H1 (cell line): ENCODE results near the gene HOMER2. TPM values are rescaled to one million over a fixed set of nuclear protein-coding genes. Genes with fewer than 3 reads are reported as not detected.

Experiments used
- CTBP2 ChIP-seq: IDR thresholded peaks from 2 replicates; pipeline ENCODE4 v1.7.0; 2011; ENCODE audit warnings: borderline replicate concordance, mild to moderate bottlenecking, moderate library complexity, mixed read lengths, low read length; ENCODE audit not compliant: insufficient read depth, insufficient read length
- KDM1A ChIP-seq: fragments of 200-600, 300-600 bp; sonication (generic); IDR thresholded peaks from 2 replicates; pipeline ENCODE4 v1.7.1; 2016; ENCODE audit warnings: mild to moderate bottlenecking, low read length, borderline replicate concordance
- polyA plus RNA-seq, 7 experiments: library from polyadenylated mRNA; depleted of rRNA in 3 of 7; stranded (reverse) in 5 of 7; unstranded in 2 of 7; fragments of >200 nt in 5 of 7; fragments of 200-250 nt in 2 of 7; gene quantifications; 1 replicate in 5 of 7; 2 replicates in 1 of 7; 4 replicates in 1 of 7; pipeline versions ENCODE4 v1.2.1 to v1.2.3, GENCODE V29; 2011 to 2013; ENCODE audit warnings: missing spikeins in 2 of 7, mixed read lengths in 2 of 7
- total RNA-seq: library from RNA; stranded (reverse); fragmentation: NEBNext Ultra II Directional; extraction: Animal tissue kit (Norgen Biotek cat#: 25700); gene quantifications from 2 replicates; pipeline ENCODE4 v1.2.1, GENCODE V29; 2021

Gene HOMER2
- total and polyA plus RNA-seq, 2 of the 8 experiments (the other 6 are each of a cell fraction or from before 2014, with no cell fraction given), result 12.5 to 27.6 TPM

- TF ChIP-seq KDM1A, result no peak
- TF ChIP-seq CTBP2, result no peak
Observed at GRCh38 chr15:82999905-83000671, 47.6 kb upstream of the HOMER2 start (continued).
